Hepatocyte (in vitro differentiated cells): ENCODE measurements around the gene INTS11.

ENCODE experiments used
- EZH2 ChIP-seq: fragments of 200-600 bp; sonication (generic); IDR thresholded peaks from 2 replicates; pipeline ENCODE4 v1.6.1; 2016; ENCODE audit warnings: antibody characterized with exemption, mild to moderate bottlenecking, borderline replicate concordance
- EZH2phosphoT487 ChIP-seq: fragments of 200-600 bp; sonication (generic); IDR thresholded peaks from one replicate; pipeline ENCODE4 v1.6.1; 2018; ENCODE audit warnings: antibody characterized with exemption, mild to moderate bottlenecking, low read depth, moderate library complexity; ENCODE audit not compliant: unreplicated experiment, severe bottlenecking

DNA sequence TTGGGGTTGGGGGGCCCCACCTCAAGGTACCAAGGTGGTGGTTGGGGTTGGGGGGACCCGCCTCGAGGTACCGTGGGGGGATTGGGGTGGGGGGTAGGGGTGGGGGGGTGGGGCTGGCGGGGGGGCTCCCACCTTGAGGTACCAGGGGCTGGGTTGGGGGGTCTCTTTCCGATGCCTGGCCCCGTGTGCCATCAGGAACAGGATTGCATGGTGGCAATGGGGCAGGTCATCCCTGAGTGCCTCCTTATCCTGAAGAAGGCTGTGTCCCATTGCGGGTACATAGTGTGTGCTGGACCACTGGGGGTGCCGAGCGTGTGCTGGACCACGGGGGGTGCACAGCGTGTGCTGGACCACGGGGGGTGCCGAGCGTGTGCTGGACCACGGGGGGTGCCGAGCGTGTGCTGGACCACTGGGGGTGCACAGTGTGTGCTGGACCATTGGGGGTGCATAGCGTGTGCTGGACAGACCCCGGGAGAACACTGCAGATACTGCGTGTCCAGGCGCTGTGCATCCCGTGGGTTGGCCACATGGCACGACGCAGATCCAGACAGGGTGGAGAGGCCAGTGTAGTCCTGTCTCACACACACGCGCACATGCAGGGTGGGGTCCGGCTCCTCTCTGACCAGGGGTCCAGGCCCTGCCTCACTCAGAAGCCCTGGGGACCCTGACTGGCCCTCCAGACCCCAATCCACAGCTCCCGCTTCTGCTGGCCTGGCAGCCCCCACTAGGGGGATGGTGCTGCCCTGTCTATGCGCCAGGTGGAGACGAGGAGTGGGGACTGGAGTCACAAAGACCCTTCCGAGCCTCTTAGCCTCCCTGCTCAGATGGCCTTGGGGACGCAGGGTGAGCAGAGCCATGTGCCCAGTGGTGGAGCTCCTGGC is 40.0 kb downstream of the INTS11 start:
- TF ChIP-seq EZH2phosphoT487 (no peak), EZH2 (no peak)
